DOHH2 (cell line): ENCODE results near the gene DOCK6.
A peak's percentile ranks its signal among the peaks of the same experiment; 100 is the strongest.

ENCODE experiments used
- H3F3A ChIP-seq: fragments of 200-600 bp; sonication (generic), shearing (Covaris generic); 2 replicates; pipeline ENCODE4 v1.6.0; 2016; ENCODE audit warnings: antibody characterized with exemption, mild to moderate bottlenecking; ENCODE audit not compliant: control insufficient read depth, insufficient read depth
- H3K27ac ChIP-seq: fragments of 200-600 bp; sonication (generic); 2 replicates; pipeline ENCODE4 v1.5.1; 2014; ENCODE audit warnings: low read depth, mild to moderate bottlenecking, low read length, moderate library complexity
- H3K27me3 ChIP-seq: fragments of 200-600 bp; sonication (generic); 2 replicates; pipeline ENCODE4 v1.6.1; 2014; ENCODE audit warnings: mild to moderate bottlenecking, low read length, mixed read lengths; ENCODE audit not compliant: control insufficient read depth
- H3K36me3 ChIP-seq: fragments of 200-600 bp; sonication (generic); 2 replicates; pipeline ENCODE4 v1.6.1; 2014; ENCODE audit warnings: mild to moderate bottlenecking, low read length, moderate library complexity, mixed read lengths; ENCODE audit not compliant: control insufficient read depth
- H3K4me1 ChIP-seq: fragments of 200-600 bp; sonication (generic); 2 replicates; pipeline ENCODE4 v1.6.1; 2014; ENCODE audit warnings: mild to moderate bottlenecking, low read length, mixed read lengths; ENCODE audit not compliant: control insufficient read depth
- H3K4me2 ChIP-seq: fragments of 200-600 bp; sonication (generic); 2 replicates; pipeline ENCODE4 v1.6.0; 2014; ENCODE audit warnings: mild to moderate bottlenecking, low read length, moderate library complexity
- H3K4me3 ChIP-seq: fragments of 200-600 bp; sonication (generic); 2 replicates; pipeline ENCODE4 v1.5.1; 2014; ENCODE audit warnings: mild to moderate bottlenecking, low read length, mixed read lengths
- H3K79me2 ChIP-seq: fragments of 200-600 bp; sonication (generic); 2 replicates; pipeline ENCODE4 v1.6.1; 2014; ENCODE audit warnings: mild to moderate bottlenecking, low read length, mixed read lengths; ENCODE audit not compliant: control insufficient read depth
- H3K9me2 ChIP-seq: fragments of 200-600 bp; sonication (generic); replicated peaks from 2 replicates; pipeline ENCODE4 v1.6.1; 2014; ENCODE audit warnings: mild to moderate bottlenecking, low read length, mixed read lengths; ENCODE audit not compliant: control insufficient read depth
- H3K9me3 ChIP-seq: fragments of 200-600 bp; sonication (generic); 2 replicates; pipeline ENCODE4 v1.6.1; 2014; ENCODE audit warnings: antibody characterized with exemption, low read length, mixed read lengths; ENCODE audit not compliant: control insufficient read depth, insufficient read depth
- H4K20me1 ChIP-seq: fragments of 200-600 bp; sonication (generic); 2 replicates; pipeline ENCODE4 v1.6.0; 2014; ENCODE audit warnings: low read depth, mild to moderate bottlenecking, antibody characterized with exemption, low read length, moderate library complexity; ENCODE audit not compliant: control insufficient read depth, insufficient read depth
- EZH2phosphoT487 ChIP-seq: fragments of 200-600 bp; sonication (generic); IDR thresholded peaks from 2 replicates; pipeline ENCODE4 v1.6.1; 2017; ENCODE audit warnings: borderline replicate concordance, mild to moderate bottlenecking, antibody characterized with exemption, low read length, moderate library complexity, mixed read lengths
- TF ChIP-seq, protein P1 (sequence below): fragments of 200-600 bp; sonication (generic); IDR thresholded peaks from one replicate; pipeline ENCODE4 v1.5.1; 2014; ENCODE audit warnings: antibody characterized with exemption, mild to moderate bottlenecking, low read depth, low read length; ENCODE audit not compliant: poor library complexity, severe bottlenecking

DOCK6 gene

DNA sequence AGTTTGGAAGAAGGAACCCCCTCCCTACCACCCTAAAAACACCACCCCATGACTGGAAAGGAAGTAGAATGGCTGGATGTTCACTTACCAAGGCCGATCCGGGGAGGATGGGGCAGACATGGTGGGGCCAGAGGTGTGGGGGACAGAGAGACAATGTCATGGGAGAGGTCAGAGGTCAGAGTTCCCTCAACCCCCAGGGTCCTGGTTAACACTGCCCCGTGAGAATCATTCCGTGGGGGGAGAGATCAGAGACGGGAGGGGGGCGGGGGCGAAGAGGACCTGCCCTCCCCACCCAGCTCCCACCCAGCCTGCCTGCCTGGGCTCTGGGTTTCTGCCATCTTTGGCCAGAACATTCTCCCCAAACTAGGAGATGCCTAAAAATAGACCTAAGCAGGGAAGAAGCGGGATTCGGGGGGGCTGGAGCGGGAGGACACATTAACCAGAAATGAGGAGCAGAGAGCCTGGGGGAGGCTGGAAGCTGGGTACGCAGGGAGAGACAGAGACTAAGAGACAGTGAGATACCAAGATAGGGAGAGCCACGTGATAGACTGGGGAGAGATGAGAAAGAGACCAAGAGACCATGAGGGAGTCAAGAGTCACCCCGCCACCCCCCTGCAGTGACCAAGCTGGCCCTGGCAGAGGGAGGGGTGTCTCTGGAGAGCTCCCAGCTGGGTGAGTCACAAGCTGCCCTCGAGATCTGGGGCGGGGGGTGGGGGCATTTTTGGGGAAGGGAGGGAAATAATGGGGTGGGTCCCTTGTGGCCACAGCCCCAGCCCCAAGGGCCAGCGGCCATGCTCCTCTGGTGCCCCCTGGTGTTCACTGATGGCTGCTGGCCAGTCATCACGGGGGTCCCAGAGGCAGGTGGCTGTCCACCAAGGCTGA is 58.9 kb downstream of the DOCK6 start:
- H4K20me1 ChIP-seq: no peaks in the 10 kb centered on the region
- no peaks in the 10 kb centered on the region for H3K79me2 ChIP-seq
- no peak overlapping the region for H3K4me2 ChIP-seq
- no peaks in the 10 kb centered on the region for H3K9me3 ChIP-seq
- no peaks in the 10 kb centered on the region for H3K27me3 ChIP-seq
- peaks cover 8% of the 10 kb centered on the region; the same call in 1 of the 2 replicates for H3K36me3 ChIP-seq
- H3K4me1 ChIP-seq: peaks cover 19% of the 10 kb centered on the region
- no peaks in the 10 kb centered on the region for H3K9me2 ChIP-seq
- no peak overlapping the region for H3K4me3 ChIP-seq
- no peak overlapping the region for H3K27ac ChIP-seq
- peaks cover 3% of the 10 kb centered on the region; the same call in 1 of the 2 replicates for H3F3A ChIP-seq
- TF ChIP-seq EZH2phosphoT487: no peak
- TF ChIP-seq, protein P1, sequence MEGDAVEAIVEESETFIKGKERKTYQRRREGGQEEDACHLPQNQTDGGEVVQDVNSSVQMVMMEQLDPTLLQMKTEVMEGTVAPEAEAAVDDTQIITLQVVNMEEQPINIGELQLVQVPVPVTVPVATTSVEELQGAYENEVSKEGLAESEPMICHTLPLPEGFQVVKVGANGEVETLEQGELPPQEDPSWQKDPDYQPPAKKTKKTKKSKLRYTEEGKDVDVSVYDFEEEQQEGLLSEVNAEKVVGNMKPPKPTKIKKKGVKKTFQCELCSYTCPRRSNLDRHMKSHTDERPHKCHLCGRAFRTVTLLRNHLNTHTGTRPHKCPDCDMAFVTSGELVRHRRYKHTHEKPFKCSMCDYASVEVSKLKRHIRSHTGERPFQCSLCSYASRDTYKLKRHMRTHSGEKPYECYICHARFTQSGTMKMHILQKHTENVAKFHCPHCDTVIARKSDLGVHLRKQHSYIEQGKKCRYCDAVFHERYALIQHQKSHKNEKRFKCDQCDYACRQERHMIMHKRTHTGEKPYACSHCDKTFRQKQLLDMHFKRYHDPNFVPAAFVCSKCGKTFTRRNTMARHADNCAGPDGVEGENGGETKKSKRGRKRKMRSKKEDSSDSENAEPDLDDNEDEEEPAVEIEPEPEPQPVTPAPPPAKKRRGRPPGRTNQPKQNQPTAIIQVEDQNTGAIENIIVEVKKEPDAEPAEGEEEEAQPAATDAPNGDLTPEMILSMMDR: peak; percentile 85

DNA sequence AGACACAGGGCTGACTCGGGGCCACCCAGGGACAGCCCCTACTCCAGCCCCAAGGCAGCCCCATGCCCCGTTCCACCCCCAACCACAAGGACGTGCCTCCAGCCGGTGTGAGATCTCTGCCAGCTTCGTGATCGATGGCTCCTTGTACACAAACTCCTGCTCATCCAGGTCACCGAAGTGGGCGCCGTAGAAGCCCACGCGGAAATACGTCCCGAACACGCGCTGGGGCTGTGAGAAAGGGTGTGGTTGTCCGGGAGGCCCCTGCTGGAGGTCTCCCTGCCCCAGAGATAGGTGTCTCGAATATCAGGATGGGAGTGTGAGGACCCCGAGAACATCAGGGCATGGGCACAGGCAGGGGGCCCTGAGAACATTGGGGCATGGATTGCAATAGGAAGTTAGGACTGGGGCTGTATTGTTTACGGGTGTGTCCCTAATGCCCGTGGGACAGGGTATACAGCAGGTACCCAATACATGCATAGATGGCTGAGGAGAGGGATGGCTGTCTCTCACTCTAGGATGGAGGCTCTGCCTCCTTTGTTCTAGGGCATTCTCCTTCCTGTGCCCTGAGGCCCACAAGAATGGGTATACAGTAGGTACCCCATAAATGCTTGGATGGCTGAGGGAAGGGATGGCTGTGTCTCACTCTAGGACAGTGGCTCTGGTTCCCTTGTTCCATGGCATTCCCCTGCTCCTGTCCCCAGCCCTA is 59.7 kb downstream of the DOCK6 start:
- Histone ChIP-seq H3K36me3 (peaks cover 8% of the 10 kb centered on the region; the same call in 1 of the 2 replicates), H3K4me3 (no peak overlapping the region), H3K9me3 (no peaks in the 10 kb centered on the region), H3K4me2 (no peak overlapping the region), H3K27me3 (no peaks in the 10 kb centered on the region), H4K20me1 (no peaks in the 10 kb centered on the region), H3K4me1 (peaks cover 25% of the 10 kb centered on the region), H3F3A (peaks cover 9% of the 10 kb centered on the region; the same call in 1 of the 2 replicates), H3K9me2 (no peaks in the 10 kb centered on the region), H3K79me2 (no peaks in the 10 kb centered on the region), H3K27ac (no peak overlapping the region)
- TF ChIP-seq EZH2phosphoT487: no peak
- TF ChIP-seq, protein P1: no peak

- H3K4me2 ChIP-seq: no peak overlapping the region
- H3F3A ChIP-seq: peaks cover 9% of the 10 kb centered on the region; the same call in 1 of the 2 replicates
- H3K4me1 ChIP-seq: peaks cover 25% of the 10 kb centered on the region
- no peaks in the 10 kb centered on the region for H3K9me3 ChIP-seq
- no peak overlapping the region for H3K4me3 ChIP-seq
- peaks cover 13% of the 10 kb centered on the region for H3K36me3 ChIP-seq
- H3K9me2 ChIP-seq: no peaks in the 10 kb centered on the region
- no peaks in the 10 kb centered on the region for H4K20me1 ChIP-seq
- no peak overlapping the region for H3K27ac ChIP-seq
- TF ChIP-seq, protein P1: no peak
- no peak for TF ChIP-seq EZH2phosphoT487
- peaks cover 5% of the 10 kb centered on the region for H3K79me2 ChIP-seq
- H3K27me3 ChIP-seq: no peaks in the 10 kb centered on the region
These were observed 60.5 kb downstream of the DOCK6 start for GRCh38 chr19:11201791-11202190.
